Liver (tissue), 9 donors: Measurements from ENCODE around the gene PCNA. TPM values are rescaled to one million over a fixed set of nuclear protein-coding genes. Genes with fewer than 3 reads are reported as not detected.
"Not testable (repeated sequence)": the region's sequence is repeated elsewhere in the genome, so short reads cannot be mapped to it uniquely, and the experiment has no call there.

ENCODE experiments used
- DNase-seq: peaks from one replicate; pipeline ENCODE4 v3.0.0-alpha.2; 2017; ENCODE audit warnings: low spot score
- H3K27ac ChIP-seq, 2 donors: one replicate each; pipeline ENCODE4 v1.7.0; 2013; ENCODE audit warnings: inconsistent platforms in 2 of 2, low read length in 2 of 2, control low read depth in 1 of 2, low read depth in 1 of 2, mild to moderate bottlenecking in 1 of 2
- H3K27me3 ChIP-seq, 4 donors: one replicate each; pipeline versions ENCODE4 v1.6.1 to v1.7.0; 2013; ENCODE audit warnings: low read length in 3 of 4, inconsistent platforms in 1 of 4, mild to moderate bottlenecking in 1 of 4, moderate library complexity in 1 of 4; ENCODE audit not compliant: control insufficient read depth in 4 of 4, insufficient read depth in 4 of 4
- H3K36me3 ChIP-seq, 4 donors: one replicate each; pipeline versions ENCODE4 v1.6.1 to v1.7.0; 2013; ENCODE audit warnings: low read length in 3 of 4, mild to moderate bottlenecking in 3 of 4, low read depth in 1 of 4, moderate library complexity in 1 of 4; ENCODE audit not compliant: control insufficient read depth in 4 of 4, insufficient read depth in 3 of 4
- H3K4me1 ChIP-seq, 4 donors: one replicate each; pipeline versions ENCODE4 v1.6.1 to v1.7.0; 2013; ENCODE audit warnings: low read length in 3 of 4, mild to moderate bottlenecking in 3 of 4, moderate library complexity in 1 of 4; ENCODE audit not compliant: control insufficient read depth in 4 of 4, insufficient read depth in 4 of 4
- H3K4me3 ChIP-seq, 3 donors: one replicate each; pipeline versions ENCODE4 v1.6.1 to v1.7.0; 2013; ENCODE audit warnings: low read length in 3 of 3, control low read depth in 1 of 3, low read depth in 1 of 3, mild to moderate bottlenecking in 1 of 3
- H3K9ac ChIP-seq, 2 donors: one replicate each; pipeline ENCODE4 v1.7.0; 2013; ENCODE audit warnings: low read length in 2 of 2, mild to moderate bottlenecking in 2 of 2, moderate library complexity in 2 of 2, control low read depth in 1 of 2, low read depth in 1 of 2
- H3K9me3 ChIP-seq, 4 donors: one replicate each; pipeline versions ENCODE4 v1.6.1 to v1.7.0; 2013; ENCODE audit warnings: low read length in 3 of 4; ENCODE audit not compliant: control insufficient read depth in 4 of 4
- HNF4A ChIP-seq, 2 donors: conservative IDR thresholded peaks; 2 replicates each; pipeline ENCODE4 v1.6.1; 2016; ENCODE audit warnings: antibody characterized with exemption in 2 of 2, mild to moderate bottlenecking in 2 of 2
- JUND ChIP-seq, 2 donors: IDR thresholded peaks; 2 replicates each; pipeline ENCODE4 v1.6.1; 2016; ENCODE audit warnings: antibody characterized with exemption in 2 of 2
- NR2F2 ChIP-seq: IDR thresholded peaks from 2 replicates; pipeline ENCODE4 v1.6.1; 2016; ENCODE audit warnings: antibody characterized with exemption
- RAD21 ChIP-seq, 2 donors: IDR thresholded peaks; 2 replicates each; pipeline ENCODE4 v1.6.1; 2016; ENCODE audit warnings: antibody characterized with exemption in 2 of 2, mild to moderate bottlenecking in 2 of 2
- RXRA ChIP-seq, 2 donors: IDR thresholded peaks; 2 replicates each; pipeline ENCODE4 v1.6.1; 2017 to 2018; ENCODE audit warnings: antibody characterized with exemption in 2 of 2, mild to moderate bottlenecking in 1 of 2
- SP1 ChIP-seq: IDR thresholded peaks from 2 replicates; pipeline ENCODE4 v1.6.1; 2018; ENCODE audit warnings: antibody characterized with exemption, mild to moderate bottlenecking
- TAF1 ChIP-seq: conservative IDR thresholded peaks from 2 replicates; pipeline ENCODE4 v1.6.1; 2016; ENCODE audit warnings: antibody characterized with exemption, mild to moderate bottlenecking
- YY1 ChIP-seq: IDR thresholded peaks from 2 replicates; pipeline ENCODE4 v1.6.1; 2016; ENCODE audit warnings: antibody characterized with exemption, mild to moderate bottlenecking
- WGBS: extraction: QIAGEN DNeasy Blood & Tissue Kit; methylation state at CpG from one replicate; pipeline ENCODE4 v1.1.7; 2013; 5-methylcytosine and 5-hydroxymethylcytosine counted together
- polyA plus RNA-seq, 2 donors: library from polyadenylated mRNA; stranded (reverse) in 1 of 2; unstranded in 1 of 2; fragments of 200-250 nt in 1 of 2; fragments of >200 nt in 1 of 2; fragmentation: Nextera tagmentation in 1 of 2; extraction: Ambion mirVana in 1 of 2; gene quantifications; one replicate each; pipeline versions ENCODE4 v1.2.1 to v1.2.3, GENCODE V29; 2013 to 2015
- total RNA-seq, 2 donors: library from RNA; depleted of rRNA; stranded (reverse); fragments of >200 nt; gene quantifications; one replicate each; pipeline ENCODE4 v1.2.3, GENCODE V29; 2014
- TF ChIP-seq, protein P1 (sequence below): IDR thresholded peaks from 2 replicates; pipeline ENCODE4 v1.6.1; 2016; ENCODE audit warnings: antibody characterized with exemption
- TF ChIP-seq, protein P2 (sequence below): IDR thresholded peaks from 2 replicates; pipeline ENCODE4 v1.6.1; 2016; ENCODE audit warnings: antibody characterized with exemption
- TF ChIP-seq, protein P3 (sequence below): IDR thresholded peaks from 2 replicates; pipeline ENCODE4 v1.6.1; 2016; ENCODE audit warnings: antibody characterized with exemption, mild to moderate bottlenecking
- TF ChIP-seq, protein P4 (sequence below): fragments of 150-350 bp; IDR thresholded peaks from 2 replicates; pipeline ENCODE4 v1.5.1; 2017; ENCODE audit warnings: improper control_type of control experiment, low read depth, low read length; ENCODE audit not compliant: missing input control
- donor health status: healthy.
- donor health status: healthy.
- donor health status: healthy.
- donor health status: healthy.
- donor health status: healthy.

PCNA gene
- total and polyA plus RNA-seq, 4 donors: 14.1 to 161 (median 23.8) TPM

DNA sequence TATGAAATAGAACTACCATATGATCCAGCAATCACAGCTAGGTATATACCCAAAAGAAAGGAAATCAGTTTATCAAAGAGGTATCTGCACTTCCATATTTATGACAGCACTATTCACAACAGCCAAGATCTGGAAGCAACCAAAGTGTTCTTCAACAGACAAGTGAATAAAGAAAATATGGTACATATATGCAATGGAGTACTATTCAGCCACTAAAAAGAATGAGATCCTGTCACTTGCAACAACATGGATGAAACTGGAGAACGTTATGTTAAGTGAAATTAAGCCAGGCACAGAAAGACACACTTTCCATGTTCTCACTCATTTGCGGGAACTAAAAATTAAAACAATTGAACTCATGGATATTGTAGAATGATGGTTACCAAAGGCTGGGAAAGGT lies 15.3 kb downstream of the PCNA start:
- Histone ChIP-seq H3K4me3 (no peak overlapping the region), H3K9me3 (no peaks in the 10 kb centered on the region), H3K27me3 (no peaks in the 10 kb centered on the region), H3K9ac (no peak overlapping the region), H3K27ac (no peak overlapping the region), H3K4me1 (peaks cover 0 to 1% (median 0%) of the 10 kb centered on the region in 4 donors), H3K36me3 (peaks cover 5 to 61% (median 35%) of the 10 kb centered on the region in 4 donors)
- TF ChIP-seq JUND (IDR thresholded peaks at IDR 0.05) (no peak), NR2F2 (no peak), RAD21 (IDR thresholded peaks at IDR 0.05) (no peak), SP1 (no peak), HNF4A (conservative IDR thresholded peaks at IDR 0.05) (no peak), RXRA (IDR thresholded peaks at IDR 0.05) (no peak)
- TF ChIP-seq, protein P1, sequence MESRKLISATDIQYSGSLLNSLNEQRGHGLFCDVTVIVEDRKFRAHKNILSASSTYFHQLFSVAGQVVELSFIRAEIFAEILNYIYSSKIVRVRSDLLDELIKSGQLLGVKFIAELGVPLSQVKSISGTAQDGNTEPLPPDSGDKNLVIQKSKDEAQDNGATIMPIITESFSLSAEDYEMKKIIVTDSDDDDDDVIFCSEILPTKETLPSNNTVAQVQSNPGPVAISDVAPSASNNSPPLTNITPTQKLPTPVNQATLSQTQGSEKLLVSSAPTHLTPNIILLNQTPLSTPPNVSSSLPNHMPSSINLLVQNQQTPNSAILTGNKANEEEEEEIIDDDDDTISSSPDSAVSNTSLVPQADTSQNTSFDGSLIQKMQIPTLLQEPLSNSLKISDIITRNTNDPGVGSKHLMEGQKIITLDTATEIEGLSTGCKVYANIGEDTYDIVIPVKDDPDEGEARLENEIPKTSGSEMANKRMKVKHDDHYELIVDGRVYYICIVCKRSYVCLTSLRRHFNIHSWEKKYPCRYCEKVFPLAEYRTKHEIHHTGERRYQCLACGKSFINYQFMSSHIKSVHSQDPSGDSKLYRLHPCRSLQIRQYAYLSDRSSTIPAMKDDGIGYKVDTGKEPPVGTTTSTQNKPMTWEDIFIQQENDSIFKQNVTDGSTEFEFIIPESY: no peak
- TF ChIP-seq, protein P2, sequence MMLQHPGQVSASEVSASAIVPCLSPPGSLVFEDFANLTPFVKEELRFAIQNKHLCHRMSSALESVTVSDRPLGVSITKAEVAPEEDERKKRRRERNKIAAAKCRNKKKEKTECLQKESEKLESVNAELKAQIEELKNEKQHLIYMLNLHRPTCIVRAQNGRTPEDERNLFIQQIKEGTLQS: no peak
- TF ChIP-seq, protein P3, sequence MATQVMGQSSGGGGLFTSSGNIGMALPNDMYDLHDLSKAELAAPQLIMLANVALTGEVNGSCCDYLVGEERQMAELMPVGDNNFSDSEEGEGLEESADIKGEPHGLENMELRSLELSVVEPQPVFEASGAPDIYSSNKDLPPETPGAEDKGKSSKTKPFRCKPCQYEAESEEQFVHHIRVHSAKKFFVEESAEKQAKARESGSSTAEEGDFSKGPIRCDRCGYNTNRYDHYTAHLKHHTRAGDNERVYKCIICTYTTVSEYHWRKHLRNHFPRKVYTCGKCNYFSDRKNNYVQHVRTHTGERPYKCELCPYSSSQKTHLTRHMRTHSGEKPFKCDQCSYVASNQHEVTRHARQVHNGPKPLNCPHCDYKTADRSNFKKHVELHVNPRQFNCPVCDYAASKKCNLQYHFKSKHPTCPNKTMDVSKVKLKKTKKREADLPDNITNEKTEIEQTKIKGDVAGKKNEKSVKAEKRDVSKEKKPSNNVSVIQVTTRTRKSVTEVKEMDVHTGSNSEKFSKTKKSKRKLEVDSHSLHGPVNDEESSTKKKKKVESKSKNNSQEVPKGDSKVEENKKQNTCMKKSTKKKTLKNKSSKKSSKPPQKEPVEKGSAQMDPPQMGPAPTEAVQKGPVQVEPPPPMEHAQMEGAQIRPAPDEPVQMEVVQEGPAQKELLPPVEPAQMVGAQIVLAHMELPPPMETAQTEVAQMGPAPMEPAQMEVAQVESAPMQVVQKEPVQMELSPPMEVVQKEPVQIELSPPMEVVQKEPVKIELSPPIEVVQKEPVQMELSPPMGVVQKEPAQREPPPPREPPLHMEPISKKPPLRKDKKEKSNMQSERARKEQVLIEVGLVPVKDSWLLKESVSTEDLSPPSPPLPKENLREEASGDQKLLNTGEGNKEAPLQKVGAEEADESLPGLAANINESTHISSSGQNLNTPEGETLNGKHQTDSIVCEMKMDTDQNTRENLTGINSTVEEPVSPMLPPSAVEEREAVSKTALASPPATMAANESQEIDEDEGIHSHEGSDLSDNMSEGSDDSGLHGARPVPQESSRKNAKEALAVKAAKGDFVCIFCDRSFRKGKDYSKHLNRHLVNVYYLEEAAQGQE: no peak
- no peak for DNase-seq
- WGBS: 98% methylated on average over 2 of the region's 2 CpGs

DNA sequence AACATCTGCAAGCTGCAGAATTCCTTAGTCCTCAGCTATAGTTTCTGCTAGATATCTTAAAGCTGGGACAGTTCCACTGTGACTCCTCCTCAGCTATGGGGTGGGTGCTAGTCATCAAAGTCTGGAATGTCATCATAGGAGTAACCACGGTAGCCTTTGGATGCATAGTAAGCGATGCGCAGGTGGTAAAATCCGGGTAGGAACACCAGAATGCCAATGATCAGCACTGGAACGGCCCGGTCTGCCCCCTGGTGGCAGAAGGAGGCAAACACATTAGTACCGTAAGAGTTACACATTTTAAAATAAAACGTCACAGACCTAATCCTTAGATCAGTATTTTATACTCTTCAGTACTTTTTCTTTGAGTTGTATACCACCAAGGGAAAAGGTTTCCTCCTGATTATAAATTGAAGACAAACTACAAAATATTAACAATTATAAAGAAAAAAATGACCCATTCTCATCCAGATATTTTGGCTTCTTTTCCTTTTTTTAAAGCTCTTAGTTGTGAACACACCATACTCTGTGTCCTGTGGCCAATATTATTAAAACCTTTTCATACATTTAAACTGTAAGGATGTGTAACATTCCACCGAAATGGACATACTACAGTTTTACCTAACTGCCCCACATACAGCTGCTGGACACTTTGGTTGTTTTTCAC lies 18.9 kb downstream of the PCNA start:
- H3K36me3 ChIP-seq: peaks cover 3 to 50% (median 29%) of the 10 kb centered on the region in 4 donors
- peak overlapping the region in 1 of 2 donors; percentile 14 for H3K27ac ChIP-seq
- H3K9ac ChIP-seq: no peak overlapping the region
- no peaks in the 10 kb centered on the region for H3K9me3 ChIP-seq
- TF ChIP-seq, protein P4, sequence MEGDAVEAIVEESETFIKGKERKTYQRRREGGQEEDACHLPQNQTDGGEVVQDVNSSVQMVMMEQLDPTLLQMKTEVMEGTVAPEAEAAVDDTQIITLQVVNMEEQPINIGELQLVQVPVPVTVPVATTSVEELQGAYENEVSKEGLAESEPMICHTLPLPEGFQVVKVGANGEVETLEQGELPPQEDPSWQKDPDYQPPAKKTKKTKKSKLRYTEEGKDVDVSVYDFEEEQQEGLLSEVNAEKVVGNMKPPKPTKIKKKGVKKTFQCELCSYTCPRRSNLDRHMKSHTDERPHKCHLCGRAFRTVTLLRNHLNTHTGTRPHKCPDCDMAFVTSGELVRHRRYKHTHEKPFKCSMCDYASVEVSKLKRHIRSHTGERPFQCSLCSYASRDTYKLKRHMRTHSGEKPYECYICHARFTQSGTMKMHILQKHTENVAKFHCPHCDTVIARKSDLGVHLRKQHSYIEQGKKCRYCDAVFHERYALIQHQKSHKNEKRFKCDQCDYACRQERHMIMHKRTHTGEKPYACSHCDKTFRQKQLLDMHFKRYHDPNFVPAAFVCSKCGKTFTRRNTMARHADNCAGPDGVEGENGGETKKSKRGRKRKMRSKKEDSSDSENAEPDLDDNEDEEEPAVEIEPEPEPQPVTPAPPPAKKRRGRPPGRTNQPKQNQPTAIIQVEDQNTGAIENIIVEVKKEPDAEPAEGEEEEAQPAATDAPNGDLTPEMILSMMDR: peak; percentile 87
- TF ChIP-seq, protein P3: no peak
- TF ChIP-seq HNF4A (conservative IDR thresholded peaks at IDR 0.05): no peak
- no peak for TF ChIP-seq YY1
- TF ChIP-seq RAD21 (IDR thresholded peaks at IDR 0.05): peak; percentile 92
- no peak for TF ChIP-seq NR2F2
- TF ChIP-seq TAF1: no peak
- no peaks in the 10 kb centered on the region for H3K27me3 ChIP-seq
- 13% methylated on average over 9 of the region's 9 CpGs for WGBS
- DNase-seq: peak; percentile 79
- no peak overlapping the region for H3K4me3 ChIP-seq
- no peaks in the 10 kb centered on the region for H3K4me1 ChIP-seq

DNA sequence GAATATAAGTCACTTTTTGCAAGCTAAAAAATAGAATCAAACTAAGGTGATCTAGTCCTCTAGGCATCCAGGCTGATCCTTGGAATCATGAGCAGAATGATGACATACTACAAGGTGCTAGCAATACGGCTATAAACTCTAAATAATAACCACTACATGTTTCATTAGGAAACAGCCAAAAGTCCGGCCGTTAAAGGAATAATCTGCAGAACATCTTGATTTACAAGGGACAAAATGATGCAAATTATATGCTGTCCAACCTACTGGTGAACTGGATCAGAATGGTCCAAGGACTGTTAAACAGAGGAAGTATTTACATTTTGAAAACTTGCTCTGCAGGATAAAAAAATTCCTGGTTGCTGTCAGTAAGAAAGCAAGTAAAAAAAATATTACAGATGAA lies 19.8 kb downstream of the PCNA start:
- peaks cover 3 to 43% (median 25%) of the 10 kb centered on the region in 4 donors for H3K36me3 ChIP-seq
- H3K27ac ChIP-seq, H3K4me3 ChIP-seq, H3K9ac ChIP-seq, H3K4me1 ChIP-seq, DNase-seq, H3K27me3 ChIP-seq, H3K9me3 ChIP-seq: not testable (repeated sequence)
- WGBS: 91% methylated on average over 3 of the region's 3 CpGs
